Hepatocyte (in vitro differentiated cells): ENCODE results near the gene MID1. TPM values are rescaled to one million over a fixed set of nuclear protein-coding genes. Genes with fewer than 3 reads are reported as not detected.

Source experiments
- DNase-seq: peaks from one replicate; pipeline ENCODE4 v3.0.0-alpha.2; 2016; ENCODE audit warnings: low spot score
- H2AFZ ChIP-seq: fragments of 200-600 bp; sonication (generic); 2 replicates; pipeline ENCODE4 v1.6.0; 2016; ENCODE audit warnings: antibody characterized with exemption, mild to moderate bottlenecking
- H3K27ac ChIP-seq: fragments of 200-600 bp; sonication (generic); 2 replicates; pipeline ENCODE4 v1.5.1; 2016; ENCODE audit warnings: mild to moderate bottlenecking
- H3K27me3 ChIP-seq: fragments of 200-600 bp; sonication (generic); 2 replicates; pipeline ENCODE4 v1.6.1; 2016
- H3K36me3 ChIP-seq: fragments of 200-600 bp; sonication (generic); replicated peaks from 2 replicates; pipeline ENCODE4 v1.5.1; 2016; ENCODE audit warnings: low read depth; ENCODE audit not compliant: insufficient read depth
- H3K4me1 ChIP-seq: fragments of 200-600 bp; sonication (generic); 2 replicates; pipeline ENCODE4 v1.5.1; 2016; ENCODE audit warnings: mild to moderate bottlenecking, moderate library complexity; ENCODE audit not compliant: insufficient read depth
- H3K4me2 ChIP-seq: fragments of 200-600 bp; sonication (generic); 2 replicates; pipeline ENCODE4 v1.6.0; 2016
- H3K4me3 ChIP-seq: fragments of 200-600 bp; sonication (generic); 2 replicates; pipeline ENCODE4 v1.5.1; 2016; ENCODE audit warnings: mild to moderate bottlenecking
- H3K79me2 ChIP-seq: fragments of 200-600 bp; sonication (generic); 2 replicates; pipeline ENCODE4 v1.6.0; 2017; ENCODE audit warnings: mild to moderate bottlenecking
- H3K9me2 ChIP-seq: fragments of 200-600 bp; sonication (generic); replicated peaks from 2 replicates; pipeline ENCODE4 v1.6.0; 2017; ENCODE audit warnings: mild to moderate bottlenecking; ENCODE audit not compliant: insufficient read depth
- H3K9me3 ChIP-seq: fragments of 200-600 bp; sonication (generic); 2 replicates; pipeline ENCODE4 v1.5.1; 2016; ENCODE audit warnings: low read depth, mild to moderate bottlenecking
- H4K20me1 ChIP-seq: fragments of 200-600 bp; sonication (generic); 2 replicates; pipeline ENCODE4 v1.6.0; 2016; ENCODE audit warnings: mild to moderate bottlenecking; ENCODE audit not compliant: insufficient read depth, poor library complexity, severe bottlenecking
- CTCF ChIP-seq: fragments of 200-600 bp; sonication (generic); IDR thresholded peaks from 2 replicates; pipeline ENCODE4 v1.5.1; 2016; ENCODE audit warnings: antibody characterized with exemption, mild to moderate bottlenecking; ENCODE audit not compliant: poor library complexity
- EZH2 ChIP-seq: fragments of 200-600 bp; sonication (generic); IDR thresholded peaks from 2 replicates; pipeline ENCODE4 v1.6.1; 2016; ENCODE audit warnings: antibody characterized with exemption, mild to moderate bottlenecking, borderline replicate concordance
- EZH2phosphoT487 ChIP-seq: fragments of 200-600 bp; sonication (generic); IDR thresholded peaks from one replicate; pipeline ENCODE4 v1.6.1; 2018; ENCODE audit warnings: antibody characterized with exemption, mild to moderate bottlenecking, low read depth, moderate library complexity; ENCODE audit not compliant: unreplicated experiment, severe bottlenecking
- WGBS: methylation state at CpG from one replicate; pipeline ENCODE4 v1.1.6; 2016; ENCODE audit warnings: low lambda C conversion rate; ENCODE audit errors: missing lambda C conversion rate; 5-methylcytosine and 5-hydroxymethylcytosine counted together
- polyA plus RNA-seq: library from polyadenylated mRNA; unstranded; fragments of >200 nt; fragmentation: Nextera tagmentation; extraction: Ambion mirVana; gene quantifications from 2 replicates; pipeline ENCODE4 v1.2.1, GENCODE V29; 2016
- total RNA-seq: library from RNA; depleted of rRNA; stranded (reverse); fragments of >200 nt; gene quantifications from 2 replicates; pipeline ENCODE4 v1.2.3, GENCODE V29; 2014

The MID1 gene
- total and polyA plus RNA-seq, 2 experiments from 2014 or later: 21.1 to 21.3 TPM

DNA sequence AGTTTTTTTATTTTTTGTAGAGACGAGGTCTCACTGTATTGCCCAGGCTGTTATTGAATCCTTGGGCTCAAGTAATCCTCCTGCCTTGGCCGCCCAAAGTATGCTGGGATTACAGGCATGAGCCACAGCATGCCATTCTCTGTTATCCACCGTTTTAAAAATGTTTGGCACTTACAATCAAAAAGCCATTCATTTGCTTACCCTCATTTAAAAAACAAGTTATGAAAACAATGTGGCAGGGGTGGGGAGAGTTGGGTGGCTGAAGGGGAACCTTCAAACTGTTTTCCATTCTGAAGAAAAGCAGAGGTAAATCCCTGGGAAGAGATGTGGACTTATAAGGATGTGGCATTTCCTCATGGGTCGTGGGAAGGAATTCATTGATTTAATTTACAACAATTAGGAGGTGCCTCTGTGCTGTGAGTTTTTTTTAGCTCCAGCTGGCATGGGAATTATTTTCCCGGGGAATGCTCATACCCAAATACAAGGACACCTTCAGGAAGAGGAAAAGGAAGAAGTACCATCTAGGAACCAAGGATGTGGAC lies 103.5 kb downstream of the MID1 start:
- no peaks in the 10 kb centered on the region for H4K20me1 ChIP-seq
- TF ChIP-seq EZH2 (no peak), CTCF (no peak), EZH2phosphoT487 (no peak)
- no peaks in the 10 kb centered on the region for H3K9me3 ChIP-seq
- H3K79me2 ChIP-seq: no peaks in the 10 kb centered on the region
- WGBS: 66% methylated on average over 5 of the region's 5 CpGs
- no peak overlapping the region for H3K4me3 ChIP-seq
- DNase-seq: no peak
- H3K4me2 ChIP-seq: no peak overlapping the region
- no peaks in the 10 kb centered on the region for H3K27me3 ChIP-seq
- no peaks in the 10 kb centered on the region for H3K36me3 ChIP-seq
- H2AFZ ChIP-seq: no peak overlapping the region
- H3K9me2 ChIP-seq: no peaks in the 10 kb centered on the region
- H3K4me1 ChIP-seq: no peaks in the 10 kb centered on the region
- no peak overlapping the region for H3K27ac ChIP-seq

GRCh38 chrX:10514891-10515290 lies 105.5 kb downstream of the MID1 start:
- Histone ChIP-seq H3K27me3 (no peaks in the 10 kb centered on the region), H3K27ac (no peak overlapping the region), H3K79me2 (no peaks in the 10 kb centered on the region), H2AFZ (no peak overlapping the region), H3K9me3 (no peaks in the 10 kb centered on the region), H3K36me3 (no peaks in the 10 kb centered on the region), H3K9me2 (no peaks in the 10 kb centered on the region), H4K20me1 (no peaks in the 10 kb centered on the region), H3K4me3 (no peak overlapping the region), H3K4me1 (no peaks in the 10 kb centered on the region), H3K4me2 (no peak overlapping the region)
- no peak for DNase-seq
- 52% methylated on average over 6 of the region's 6 CpGs for WGBS
- TF ChIP-seq EZH2phosphoT487 (no peak), EZH2 (no peak), CTCF (no peak)

DNA sequence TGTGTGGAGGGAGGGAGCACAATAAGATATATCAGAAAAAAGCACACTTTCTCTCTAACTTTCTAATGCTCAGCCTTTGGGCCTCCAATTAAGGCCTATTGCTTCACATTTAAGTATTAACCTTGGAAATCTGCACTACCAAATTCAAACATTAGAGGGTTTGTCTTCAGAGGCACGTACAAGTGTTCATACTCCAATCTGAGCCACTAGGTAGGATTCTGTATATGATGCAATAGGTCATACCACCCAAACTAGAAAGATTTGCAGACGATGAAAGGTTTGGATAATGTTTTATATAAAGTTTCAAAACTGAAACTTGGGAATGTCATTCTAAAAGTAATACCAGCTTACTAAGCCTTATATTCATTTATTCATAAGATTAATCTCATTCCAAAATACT lies 106.4 kb downstream of the MID1 start:
- Histone ChIP-seq H3K4me3 (no peak overlapping the region), H3K4me1 (no peaks in the 10 kb centered on the region), H3K27me3 (no peaks in the 10 kb centered on the region), H3K36me3 (no peaks in the 10 kb centered on the region), H3K9me2 (no peaks in the 10 kb centered on the region), H3K4me2 (no peak overlapping the region), H2AFZ (no peak overlapping the region), H3K79me2 (no peaks in the 10 kb centered on the region), H3K27ac (no peak overlapping the region), H4K20me1 (no peaks in the 10 kb centered on the region), H3K9me3 (no peaks in the 10 kb centered on the region)
- TF ChIP-seq EZH2 (no peak), CTCF (no peak), EZH2phosphoT487 (no peak)
- WGBS: 69% methylated on average over 2 of the region's 2 CpGs
- no peak for DNase-seq

- H3K79me2 ChIP-seq: no peaks in the 10 kb centered on the region
- H3K4me1 ChIP-seq: no peaks in the 10 kb centered on the region
- H3K9me2 ChIP-seq: no peaks in the 10 kb centered on the region
- H3K9me3 ChIP-seq: no peaks in the 10 kb centered on the region
- 64% methylated on average over 3 of the region's 3 CpGs for WGBS
- H3K36me3 ChIP-seq: no peaks in the 10 kb centered on the region
- no peak overlapping the region for H3K4me2 ChIP-seq
- no peak for TF ChIP-seq EZH2
- no peak for TF ChIP-seq CTCF
- no peak for TF ChIP-seq EZH2phosphoT487
- no peaks in the 10 kb centered on the region for H3K27me3 ChIP-seq
- no peak overlapping the region for H2AFZ ChIP-seq
- no peak for DNase-seq
- no peak overlapping the region for H3K4me3 ChIP-seq
- H3K27ac ChIP-seq: no peak overlapping the region
- H4K20me1 ChIP-seq: no peaks in the 10 kb centered on the region
Observed at GRCh38 chrX:10512741-10513140, 107.6 kb downstream of the MID1 start.
